Tibial artery (tissue), 4 donors: ENCODE results near the gene RITA1.

ENCODE experiments used
- DNase-seq, 2 donors: peaks; one replicate each; pipeline ENCODE4 v3.0.0-alpha.2; 2019
- H3K27ac ChIP-seq, 2 donors: fragments of 200-600 bp; sonication (generic) in 1 of 2; 1 replicate in 1 of 2; 2 replicates in 1 of 2; pipeline ENCODE4 v1.5.1; 2018 to 2019; ENCODE audit warnings: mild to moderate bottlenecking in 1 of 2
- H3K27me3 ChIP-seq, 2 donors: fragments of 200-600 bp; sonication (generic) in 1 of 2; one replicate each; pipeline versions ENCODE4 v1.5.1 to v1.6.0; 2016 to 2019
- H3K36me3 ChIP-seq, 3 donors: fragments of 200-600 bp; sonication (generic) in 2 of 3; one replicate each; pipeline ENCODE4 v1.5.1; 2016 to 2019; ENCODE audit warnings: mild to moderate bottlenecking in 2 of 3
- H3K4me1 ChIP-seq, 4 donors: fragments of 200-600 bp; sonication (generic) in 2 of 4; 1 replicate in 3 of 4; 2 replicates in 1 of 4; pipeline ENCODE4 v1.5.1; 2016 to 2019
- H3K4me3 ChIP-seq, 2 donors: fragments of 200-600 bp; sonication (generic) in 1 of 2; 1 replicate in 1 of 2; 2 replicates in 1 of 2; pipeline ENCODE4 v1.5.1; 2018 to 2019; ENCODE audit warnings: mild to moderate bottlenecking in 2 of 2
- H3K9me3 ChIP-seq, 3 donors: fragments of 200-600 bp; sonication (generic) in 1 of 3; one replicate each; pipeline ENCODE4 v1.5.1; 2016 to 2019
- intact Hi-C: fragments of 100-400 bp; cut with DNase I; formaldehyde crosslinking; loops from one replicate; pipeline ENCODE4 v1.15.0; 2023; ENCODE audit warnings: low total_unique reads
- TF ChIP-seq, protein P1 (sequence below), 2 experiments: fragments of 200-600 bp in 1 of 2; fragments of 450-650 bp in 1 of 2; IDR thresholded peaks; one replicate each; pipeline ENCODE4 v1.5.1; 2017 to 2019; ENCODE audit warnings: antibody characterized with exemption in 2 of 2, mild to moderate bottlenecking in 1 of 2, moderate library complexity in 1 of 2

Gene RITA1

DNA sequence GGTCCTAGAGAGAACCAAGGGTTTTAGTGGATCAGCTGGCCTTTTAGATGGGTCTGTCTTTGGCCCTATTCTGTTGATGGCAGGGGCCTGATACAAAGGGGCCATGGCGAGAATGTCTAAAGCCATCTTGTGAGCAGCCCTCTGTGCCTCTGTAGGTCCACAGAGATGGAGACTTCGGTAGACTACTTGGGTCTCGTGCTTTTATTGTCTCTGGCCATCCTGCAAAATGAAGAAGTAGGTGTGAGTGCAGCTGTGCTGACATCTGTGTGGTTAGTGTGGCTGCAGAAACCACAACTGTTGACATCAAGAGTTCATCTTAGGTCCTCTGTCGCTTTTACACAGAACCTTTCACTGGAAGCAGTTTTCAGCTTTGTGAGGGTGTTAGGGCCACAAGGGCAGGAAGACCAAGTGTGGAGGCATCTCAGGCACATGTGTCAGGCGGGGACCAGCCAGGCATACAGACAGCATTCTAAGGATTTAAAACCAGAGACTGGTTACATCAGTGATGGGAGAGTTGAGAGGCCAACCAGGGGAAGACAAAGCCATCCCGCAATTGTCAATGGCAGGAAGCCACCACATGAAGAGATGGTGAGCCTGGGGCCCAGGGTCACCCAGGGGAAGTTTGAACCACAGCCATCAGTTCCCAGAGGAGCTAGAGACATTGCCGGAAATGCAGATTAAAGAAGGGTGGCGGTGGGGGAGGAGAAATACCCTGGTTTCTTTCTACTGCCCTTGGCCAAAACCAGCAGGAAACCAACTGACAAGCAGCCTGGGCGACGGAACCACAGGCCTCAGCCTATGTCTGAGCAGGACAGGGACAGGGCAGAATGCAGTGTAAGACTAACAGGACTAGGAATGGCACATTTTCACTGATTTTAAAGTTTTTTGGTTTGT is 22.8 kb downstream of the RITA1 start:
- Histone ChIP-seq H3K27ac (peak overlapping the region; percentile 13 to 19), H3K27me3 (no peaks in the 10 kb centered on the region), H3K36me3 (peaks cover 0 to 4% (median 0%) of the 10 kb centered on the region in 3 donors), H3K4me1 (peaks cover 0 to 10% (median 1%) of the 10 kb centered on the region in 4 donors), H3K9me3 (no peaks in the 10 kb centered on the region), H3K4me3 (no peak overlapping the region)
- TF ChIP-seq, protein P1, sequence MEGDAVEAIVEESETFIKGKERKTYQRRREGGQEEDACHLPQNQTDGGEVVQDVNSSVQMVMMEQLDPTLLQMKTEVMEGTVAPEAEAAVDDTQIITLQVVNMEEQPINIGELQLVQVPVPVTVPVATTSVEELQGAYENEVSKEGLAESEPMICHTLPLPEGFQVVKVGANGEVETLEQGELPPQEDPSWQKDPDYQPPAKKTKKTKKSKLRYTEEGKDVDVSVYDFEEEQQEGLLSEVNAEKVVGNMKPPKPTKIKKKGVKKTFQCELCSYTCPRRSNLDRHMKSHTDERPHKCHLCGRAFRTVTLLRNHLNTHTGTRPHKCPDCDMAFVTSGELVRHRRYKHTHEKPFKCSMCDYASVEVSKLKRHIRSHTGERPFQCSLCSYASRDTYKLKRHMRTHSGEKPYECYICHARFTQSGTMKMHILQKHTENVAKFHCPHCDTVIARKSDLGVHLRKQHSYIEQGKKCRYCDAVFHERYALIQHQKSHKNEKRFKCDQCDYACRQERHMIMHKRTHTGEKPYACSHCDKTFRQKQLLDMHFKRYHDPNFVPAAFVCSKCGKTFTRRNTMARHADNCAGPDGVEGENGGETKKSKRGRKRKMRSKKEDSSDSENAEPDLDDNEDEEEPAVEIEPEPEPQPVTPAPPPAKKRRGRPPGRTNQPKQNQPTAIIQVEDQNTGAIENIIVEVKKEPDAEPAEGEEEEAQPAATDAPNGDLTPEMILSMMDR (IDR thresholded peaks at IDR 0.05): no peak
- intact Hi-C loops: no loop called here
- DNase-seq: peak in 1 of 2 donors; percentile 52

DNA sequence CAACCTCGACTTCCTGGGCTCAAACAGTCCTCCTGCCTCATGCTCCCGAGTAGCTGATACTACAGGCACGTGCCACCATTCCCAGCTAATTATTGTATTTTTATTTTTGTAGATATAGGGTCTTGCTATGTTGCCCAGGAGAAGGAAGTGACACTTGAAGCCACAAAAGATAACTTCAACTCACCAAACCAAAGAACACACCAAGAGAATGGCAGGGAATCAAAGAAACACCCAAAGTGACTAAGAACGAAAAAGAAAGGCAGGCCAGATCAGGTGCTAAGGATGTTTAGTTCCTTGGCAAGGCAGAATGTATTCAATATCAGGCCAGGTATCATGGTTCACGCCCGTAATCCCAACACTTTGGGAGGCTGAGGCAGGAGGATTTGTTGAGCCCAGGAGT is 25.6 kb downstream of the RITA1 start:
- no peak for DNase-seq
- intact Hi-C loops: no loop called here
- no peaks in the 10 kb centered on the region for H3K9me3 ChIP-seq
- TF ChIP-seq, protein P1 (IDR thresholded peaks at IDR 0.05): no peak
- H3K27ac ChIP-seq: no peak overlapping the region
- H3K27me3 ChIP-seq: no peaks in the 10 kb centered on the region
- peaks cover 0 to 35% (median 24%) of the 10 kb centered on the region in 4 donors for H3K4me1 ChIP-seq
- no peak overlapping the region for H3K4me3 ChIP-seq
- H3K36me3 ChIP-seq: peaks cover 0 to 4% (median 0%) of the 10 kb centered on the region in 3 donors

DNA sequence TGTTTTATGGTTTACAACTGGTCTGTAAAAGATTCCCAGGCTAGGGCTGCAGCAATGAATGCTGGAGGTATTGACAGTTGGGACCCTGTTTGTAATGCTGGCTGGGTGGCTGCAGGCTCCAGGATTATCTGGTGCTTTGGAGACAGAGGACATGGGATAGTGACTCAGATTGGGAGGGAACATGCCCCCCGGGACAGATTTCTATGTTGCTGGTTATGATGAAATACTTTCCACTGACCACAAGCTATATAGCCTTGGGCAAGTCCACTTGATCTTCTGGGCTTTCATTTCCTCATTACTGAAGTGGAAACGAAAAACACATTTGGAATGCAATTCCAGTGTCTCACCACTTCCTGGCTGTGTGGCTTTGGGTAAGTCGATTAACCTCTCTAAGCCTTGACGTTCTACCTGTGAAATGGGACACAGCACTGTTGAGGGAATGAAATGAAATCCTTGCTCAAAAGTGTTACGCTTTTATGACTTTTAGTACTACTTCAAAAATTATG is 29.4 kb downstream of the RITA1 start:
- H3K36me3 ChIP-seq: no peaks in the 10 kb centered on the region
- TF ChIP-seq, protein P1 (IDR thresholded peaks at IDR 0.05): peak in 1 of 2 experiments; percentile 44
- no peaks in the 10 kb centered on the region for H3K27me3 ChIP-seq
- H3K9me3 ChIP-seq: no peaks in the 10 kb centered on the region
- H3K27ac ChIP-seq: peak overlapping the region; percentile 55 to 63
- peak; percentile 91 to 94 for DNase-seq
- peaks cover 0 to 49% (median 40%) of the 10 kb centered on the region in 4 donors for H3K4me1 ChIP-seq
- no peak overlapping the region for H3K4me3 ChIP-seq
- intact Hi-C loops: no loop called here

DNA sequence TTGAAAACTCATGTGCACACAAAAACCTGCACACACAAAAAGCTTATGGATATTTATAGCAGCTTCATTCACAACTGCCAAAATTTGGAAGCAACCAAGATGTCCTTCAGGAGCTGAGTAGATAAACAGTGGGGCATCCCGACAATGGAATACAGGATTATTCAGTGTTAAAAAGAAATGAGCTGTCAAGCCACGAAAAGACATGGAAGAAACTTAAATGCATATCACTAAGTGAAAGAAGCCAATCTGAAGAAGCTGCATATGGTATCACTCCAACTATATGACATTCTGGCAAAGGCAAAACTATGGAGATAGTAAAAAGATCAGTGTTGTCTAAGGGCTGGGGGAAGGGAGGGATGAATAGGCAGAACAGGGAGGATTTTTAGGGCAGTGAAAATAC is 30.5 kb downstream of the RITA1 start:
- Histone ChIP-seq H3K27ac (peak overlapping the region; percentile 55 to 63), H3K4me3 (no peak overlapping the region), H3K9me3 (no peaks in the 10 kb centered on the region), H3K36me3 (no peaks in the 10 kb centered on the region), H3K27me3 (no peaks in the 10 kb centered on the region), H3K4me1 (peaks cover 0 to 58% (median 43%) of the 10 kb centered on the region in 4 donors)
- DNase-seq: no peak
- intact Hi-C loops: no loop called here
- TF ChIP-seq, protein P1 (IDR thresholded peaks at IDR 0.05): no peak

DNA sequence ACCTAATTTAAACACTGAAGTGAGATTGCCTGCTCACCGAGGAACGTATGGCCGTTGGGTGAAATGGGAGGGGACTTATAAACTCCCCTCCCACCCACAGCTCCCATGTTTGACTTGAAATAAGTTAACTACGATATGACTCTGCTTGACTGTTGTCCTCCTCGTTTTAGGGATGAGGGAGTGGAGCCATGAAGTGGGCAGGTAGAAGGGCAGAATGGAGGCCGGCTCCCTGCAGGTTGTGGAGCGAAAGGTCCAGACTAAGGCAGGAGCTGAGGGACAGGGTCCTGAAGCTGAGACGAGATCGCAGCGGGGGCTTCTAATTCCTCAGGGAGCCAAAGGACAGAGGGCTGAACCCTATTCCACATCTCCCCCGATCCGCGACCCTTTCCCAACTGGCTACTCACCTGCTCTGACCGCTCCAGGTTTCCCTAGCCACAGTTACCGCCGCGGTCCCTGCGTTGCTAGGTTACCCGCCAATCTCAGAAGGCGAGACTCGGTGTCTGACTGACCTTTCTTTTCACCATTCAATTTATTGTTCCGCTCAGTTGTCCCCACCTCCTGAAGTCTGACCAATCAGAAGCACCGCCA is 35.2 kb downstream of the RITA1 start:
- no peak for DNase-seq
- intact Hi-C loops: no loop called here
- H3K9me3 ChIP-seq: no peaks in the 10 kb centered on the region
- no peaks in the 10 kb centered on the region for H3K27me3 ChIP-seq
- TF ChIP-seq, protein P1 (IDR thresholded peaks at IDR 0.05): no peak
- H3K4me3 ChIP-seq: peak overlapping the region; percentile 47 to 95
- peak overlapping the region; percentile 68 to 75 for H3K27ac ChIP-seq
- peaks cover 0 to 72% (median 51%) of the 10 kb centered on the region in 4 donors for H3K4me1 ChIP-seq
- no peaks in the 10 kb centered on the region for H3K36me3 ChIP-seq
